NB4 (cell line): ENCODE results near the gene F7.

Experiments
- CTCF ChIP-seq: IDR thresholded peaks from one replicate; pipeline ENCODE4 v1.5.1; 2012; ENCODE audit warnings: low read depth, low read length
- MYC ChIP-seq: IDR thresholded peaks from 2 replicates; pipeline ENCODE4 v1.6.1; 2011; ENCODE audit warnings: low read depth, low read length

DNA sequence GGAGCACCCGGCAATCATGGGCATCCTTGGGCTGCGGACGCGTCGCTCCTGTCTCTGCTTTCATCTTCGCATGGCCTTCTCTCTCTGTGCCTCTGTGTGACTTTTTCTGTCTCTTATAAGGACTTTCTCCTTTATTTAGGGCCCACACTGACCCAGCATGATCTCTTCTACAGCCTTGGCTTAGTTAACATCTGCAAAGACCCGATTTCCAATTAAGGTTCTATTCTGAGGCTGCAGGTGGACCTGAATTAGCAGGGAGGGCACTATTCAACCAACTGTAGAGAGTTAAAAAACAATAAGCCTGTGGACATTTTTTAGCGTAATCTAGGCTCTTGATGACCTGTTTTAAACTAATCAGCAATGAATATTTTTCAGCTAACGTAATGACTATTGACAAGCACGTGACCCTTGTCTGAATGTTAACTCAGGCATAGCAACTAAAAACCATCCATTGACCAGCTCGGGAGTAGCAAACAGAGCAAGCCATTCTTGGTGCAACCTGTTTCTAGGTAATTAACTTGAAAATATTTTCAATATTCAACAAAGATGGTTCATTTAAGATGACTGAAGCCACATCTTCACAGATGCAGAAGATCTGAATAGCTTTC is 32.2 kb downstream of the F7 start:
- TF ChIP-seq MYC (no peak), CTCF (no peak)
